Liver (tissue), 9 donors: ENCODE results near the gene MESP1. TPM values are rescaled to one million over a fixed set of nuclear protein-coding genes. Genes with fewer than 3 reads are reported as not detected.
"Not testable (repeated sequence)": the region's sequence is repeated elsewhere in the genome, so short reads cannot be mapped to it uniquely, and the experiment has no call there.

ENCODE experiments used
- DNase-seq: peaks from one replicate; pipeline ENCODE4 v3.0.0-alpha.2; 2017; ENCODE audit warnings: low spot score
- H3K27ac ChIP-seq, 2 donors: one replicate each; pipeline ENCODE4 v1.7.0; 2013; ENCODE audit warnings: inconsistent platforms in 2 of 2, low read length in 2 of 2, control low read depth in 1 of 2, low read depth in 1 of 2, mild to moderate bottlenecking in 1 of 2
- H3K27me3 ChIP-seq, 4 donors: one replicate each; pipeline versions ENCODE4 v1.6.1 to v1.7.0; 2013; ENCODE audit warnings: low read length in 3 of 4, inconsistent platforms in 1 of 4, mild to moderate bottlenecking in 1 of 4, moderate library complexity in 1 of 4; ENCODE audit not compliant: control insufficient read depth in 4 of 4, insufficient read depth in 4 of 4
- H3K36me3 ChIP-seq, 4 donors: one replicate each; pipeline versions ENCODE4 v1.6.1 to v1.7.0; 2013; ENCODE audit warnings: low read length in 3 of 4, mild to moderate bottlenecking in 3 of 4, low read depth in 1 of 4, moderate library complexity in 1 of 4; ENCODE audit not compliant: control insufficient read depth in 4 of 4, insufficient read depth in 3 of 4
- H3K4me1 ChIP-seq, 4 donors: one replicate each; pipeline versions ENCODE4 v1.6.1 to v1.7.0; 2013; ENCODE audit warnings: low read length in 3 of 4, mild to moderate bottlenecking in 3 of 4, moderate library complexity in 1 of 4; ENCODE audit not compliant: control insufficient read depth in 4 of 4, insufficient read depth in 4 of 4
- H3K4me3 ChIP-seq, 3 donors: one replicate each; pipeline versions ENCODE4 v1.6.1 to v1.7.0; 2013; ENCODE audit warnings: low read length in 3 of 3, control low read depth in 1 of 3, low read depth in 1 of 3, mild to moderate bottlenecking in 1 of 3
- H3K9ac ChIP-seq, 2 donors: one replicate each; pipeline ENCODE4 v1.7.0; 2013; ENCODE audit warnings: low read length in 2 of 2, mild to moderate bottlenecking in 2 of 2, moderate library complexity in 2 of 2, control low read depth in 1 of 2, low read depth in 1 of 2
- H3K9me3 ChIP-seq, 4 donors: one replicate each; pipeline versions ENCODE4 v1.6.1 to v1.7.0; 2013; ENCODE audit warnings: low read length in 3 of 4; ENCODE audit not compliant: control insufficient read depth in 4 of 4
- ATF3 ChIP-seq: IDR thresholded peaks from 2 replicates; pipeline ENCODE4 v1.6.1; 2016; ENCODE audit warnings: antibody characterized with exemption
- CTCF ChIP-seq: fragments of 150-350 bp; IDR thresholded peaks from 2 replicates; pipeline ENCODE4 v1.5.1; 2017; ENCODE audit warnings: improper control_type of control experiment, low read depth, low read length; ENCODE audit not compliant: missing input control
- EGR1 ChIP-seq, 2 donors: IDR thresholded peaks; 2 replicates each; pipeline ENCODE4 v1.6.1; 2016 to 2018; ENCODE audit warnings: antibody characterized with exemption in 2 of 2, low read depth in 2 of 2
- FOXA1 ChIP-seq: IDR thresholded peaks from 2 replicates; pipeline ENCODE4 v1.6.1; 2016; ENCODE audit warnings: antibody characterized with exemption
- FOXA2 ChIP-seq: IDR thresholded peaks from 2 replicates; pipeline ENCODE4 v1.6.1; 2016; ENCODE audit warnings: antibody characterized with exemption
- HNF4A ChIP-seq, 2 donors: conservative IDR thresholded peaks; 2 replicates each; pipeline ENCODE4 v1.6.1; 2016; ENCODE audit warnings: antibody characterized with exemption in 2 of 2, mild to moderate bottlenecking in 2 of 2
- MAX ChIP-seq: IDR thresholded peaks from 2 replicates; pipeline ENCODE4 v1.6.1; 2016; ENCODE audit warnings: antibody characterized with exemption
- NR2F2 ChIP-seq: IDR thresholded peaks from 2 replicates; pipeline ENCODE4 v1.6.1; 2016; ENCODE audit warnings: antibody characterized with exemption
- RAD21 ChIP-seq, 2 donors: IDR thresholded peaks; 2 replicates each; pipeline ENCODE4 v1.6.1; 2016; ENCODE audit warnings: antibody characterized with exemption in 2 of 2, mild to moderate bottlenecking in 2 of 2
- RXRA ChIP-seq, 2 donors: IDR thresholded peaks; 2 replicates each; pipeline ENCODE4 v1.6.1; 2017 to 2018; ENCODE audit warnings: antibody characterized with exemption in 2 of 2, mild to moderate bottlenecking in 1 of 2
- SP1 ChIP-seq: IDR thresholded peaks from 2 replicates; pipeline ENCODE4 v1.6.1; 2018; ENCODE audit warnings: antibody characterized with exemption, mild to moderate bottlenecking
- TAF1 ChIP-seq: conservative IDR thresholded peaks from 2 replicates; pipeline ENCODE4 v1.6.1; 2016; ENCODE audit warnings: antibody characterized with exemption, mild to moderate bottlenecking
- YY1 ChIP-seq: IDR thresholded peaks from 2 replicates; pipeline ENCODE4 v1.6.1; 2016; ENCODE audit warnings: antibody characterized with exemption, mild to moderate bottlenecking
- ZBTB33 ChIP-seq: IDR thresholded peaks from 2 replicates; pipeline ENCODE4 v1.6.1; 2016; ENCODE audit warnings: antibody characterized with exemption
- WGBS: extraction: QIAGEN DNeasy Blood & Tissue Kit; methylation state at CpG from one replicate; pipeline ENCODE4 v1.1.7; 2013; 5-methylcytosine and 5-hydroxymethylcytosine counted together
- polyA plus RNA-seq, 2 donors: library from polyadenylated mRNA; stranded (reverse) in 1 of 2; unstranded in 1 of 2; fragments of 200-250 nt in 1 of 2; fragments of >200 nt in 1 of 2; fragmentation: Nextera tagmentation in 1 of 2; extraction: Ambion mirVana in 1 of 2; gene quantifications; one replicate each; pipeline versions ENCODE4 v1.2.1 to v1.2.3, GENCODE V29; 2013 to 2015
- total RNA-seq, 2 donors: library from RNA; depleted of rRNA; stranded (reverse); fragments of >200 nt; gene quantifications; one replicate each; pipeline ENCODE4 v1.2.3, GENCODE V29; 2014
- TF ChIP-seq, protein P1 (sequence below): IDR thresholded peaks from 2 replicates; pipeline ENCODE4 v1.6.1; 2016; ENCODE audit warnings: antibody characterized with exemption, mild to moderate bottlenecking
- donor health status: healthy.
- donor health status: healthy.
- donor health status: healthy.
- donor health status: healthy.
- donor health status: healthy.

The MESP1 gene
- total and polyA plus RNA-seq, 4 donors: 0.14 to 1.8 (median 0.84) TPM

DNA sequence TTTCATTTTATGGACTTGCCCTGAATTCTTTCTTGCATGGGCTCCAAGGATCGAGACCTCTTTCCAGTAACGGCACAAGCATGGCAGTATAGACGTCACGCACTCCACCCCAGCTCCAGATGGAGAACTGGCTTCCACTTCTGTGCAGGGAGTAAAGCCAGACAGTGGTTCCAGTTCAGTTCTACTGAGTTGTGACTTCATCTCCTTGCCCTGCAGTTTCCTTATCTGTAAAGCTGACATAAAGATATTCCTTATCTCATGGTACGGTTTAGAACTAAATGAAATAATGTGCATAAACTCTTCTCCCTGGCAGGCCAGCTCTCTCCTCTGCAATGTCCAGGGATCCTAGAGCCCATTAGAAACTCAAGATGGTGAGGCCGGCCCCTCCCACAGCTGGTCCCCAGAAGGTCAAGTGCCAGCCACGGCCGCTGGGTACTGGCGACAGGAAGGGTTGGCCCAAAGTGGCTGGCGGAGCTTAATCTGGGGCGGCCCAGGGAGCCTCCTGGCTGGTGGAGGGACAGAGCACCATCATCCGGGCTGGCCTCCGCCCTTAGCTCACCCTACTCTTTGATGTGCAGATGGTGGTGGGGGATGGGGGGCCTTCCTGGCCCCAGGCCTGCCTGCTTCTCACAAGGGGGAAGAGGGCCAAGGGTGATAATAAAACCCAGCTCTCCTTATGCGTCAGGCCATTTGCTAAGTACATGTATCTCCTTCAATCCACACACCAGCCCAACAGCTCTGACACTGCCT is 32.2 kb upstream of the MESP1 start (continued):
- TF ChIP-seq, protein P1, sequence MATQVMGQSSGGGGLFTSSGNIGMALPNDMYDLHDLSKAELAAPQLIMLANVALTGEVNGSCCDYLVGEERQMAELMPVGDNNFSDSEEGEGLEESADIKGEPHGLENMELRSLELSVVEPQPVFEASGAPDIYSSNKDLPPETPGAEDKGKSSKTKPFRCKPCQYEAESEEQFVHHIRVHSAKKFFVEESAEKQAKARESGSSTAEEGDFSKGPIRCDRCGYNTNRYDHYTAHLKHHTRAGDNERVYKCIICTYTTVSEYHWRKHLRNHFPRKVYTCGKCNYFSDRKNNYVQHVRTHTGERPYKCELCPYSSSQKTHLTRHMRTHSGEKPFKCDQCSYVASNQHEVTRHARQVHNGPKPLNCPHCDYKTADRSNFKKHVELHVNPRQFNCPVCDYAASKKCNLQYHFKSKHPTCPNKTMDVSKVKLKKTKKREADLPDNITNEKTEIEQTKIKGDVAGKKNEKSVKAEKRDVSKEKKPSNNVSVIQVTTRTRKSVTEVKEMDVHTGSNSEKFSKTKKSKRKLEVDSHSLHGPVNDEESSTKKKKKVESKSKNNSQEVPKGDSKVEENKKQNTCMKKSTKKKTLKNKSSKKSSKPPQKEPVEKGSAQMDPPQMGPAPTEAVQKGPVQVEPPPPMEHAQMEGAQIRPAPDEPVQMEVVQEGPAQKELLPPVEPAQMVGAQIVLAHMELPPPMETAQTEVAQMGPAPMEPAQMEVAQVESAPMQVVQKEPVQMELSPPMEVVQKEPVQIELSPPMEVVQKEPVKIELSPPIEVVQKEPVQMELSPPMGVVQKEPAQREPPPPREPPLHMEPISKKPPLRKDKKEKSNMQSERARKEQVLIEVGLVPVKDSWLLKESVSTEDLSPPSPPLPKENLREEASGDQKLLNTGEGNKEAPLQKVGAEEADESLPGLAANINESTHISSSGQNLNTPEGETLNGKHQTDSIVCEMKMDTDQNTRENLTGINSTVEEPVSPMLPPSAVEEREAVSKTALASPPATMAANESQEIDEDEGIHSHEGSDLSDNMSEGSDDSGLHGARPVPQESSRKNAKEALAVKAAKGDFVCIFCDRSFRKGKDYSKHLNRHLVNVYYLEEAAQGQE: no peak
- no peak for TF ChIP-seq EGR1 (IDR thresholded peaks at IDR 0.05; ENCODE audit: low read depth in 2 of 2)
- TF ChIP-seq FOXA2: no peak
- no peak for TF ChIP-seq TAF1
- no peak for TF ChIP-seq ZBTB33

- WGBS: 96% methylated on average over 9 of the region's 9 CpGs
- not testable (repeated sequence) for DNase-seq, H3K27me3 ChIP-seq, H3K27ac ChIP-seq, H3K36me3 ChIP-seq, H3K4me3 ChIP-seq, H3K9ac ChIP-seq, H3K9me3 ChIP-seq
- H3K4me1 ChIP-seq: peaks cover 5 to 32% (median 26%) of the 10 kb centered on the region in 4 donors
These were observed 31.5 kb upstream of the MESP1 start for GRCh38 chr15:89782619-89782950.

- H3K9me3 ChIP-seq: no peaks in the 10 kb centered on the region
- no peak overlapping the region for H3K9ac ChIP-seq
- no peak overlapping the region for H3K27ac ChIP-seq
- H3K4me3 ChIP-seq: no peak overlapping the region
- TF ChIP-seq MAX (no peak), FOXA1 (no peak), SP1 (peak; percentile 39), FOXA2 (no peak), HNF4A (conservative IDR thresholded peaks at IDR 0.05) (peak; percentile 76 to 79), CTCF (no peak), EGR1 (IDR thresholded peaks at IDR 0.05; ENCODE audit: low read depth in 2 of 2) (no peak), RAD21 (IDR thresholded peaks at IDR 0.05) (peak in 1 of 2 donors; percentile 26), TAF1 (no peak), RXRA (IDR thresholded peaks at IDR 0.05) (peak; percentile 27 to 55), NR2F2 (peak; percentile 25), ATF3 (no peak), YY1 (peak; percentile 70)
- TF ChIP-seq, protein P1: peak; percentile 30
- 63% methylated on average over 15 of the region's 15 CpGs for WGBS
- H3K27me3 ChIP-seq: no peaks in the 10 kb centered on the region
- H3K36me3 ChIP-seq: peaks cover 0 to 4% (median 2%) of the 10 kb centered on the region in 4 donors
- DNase-seq: no peak
- peaks cover 5 to 32% (median 26%) of the 10 kb centered on the region in 4 donors for H3K4me1 ChIP-seq
These were observed 31.0 kb upstream of the MESP1 start for GRCh38 chr15:89781891-89782618.
